A673 (cell line): Measurements from ENCODE around the gene NEDD9.

ENCODE experiments used
- EZH2 ChIP-seq: fragments of 200-600 bp; sonication (generic); IDR thresholded peaks from 2 replicates; pipeline ENCODE4 v1.6.1; 2017; ENCODE audit warnings: borderline replicate concordance, low read depth, mild to moderate bottlenecking, mixed read lengths, antibody characterized with exemption, low read length; ENCODE audit not compliant: poor library complexity, severe bottlenecking
- TF ChIP-seq, protein P1 (sequence below): fragments of 300-800, 200-600 bp; sonication (generic); conservative IDR thresholded peaks from 2 replicates; pipeline ENCODE4 v1.5.1; 2017; ENCODE audit warnings: low read depth, mild to moderate bottlenecking, antibody characterized with exemption, low read length, moderate library complexity, mixed read lengths

DNA sequence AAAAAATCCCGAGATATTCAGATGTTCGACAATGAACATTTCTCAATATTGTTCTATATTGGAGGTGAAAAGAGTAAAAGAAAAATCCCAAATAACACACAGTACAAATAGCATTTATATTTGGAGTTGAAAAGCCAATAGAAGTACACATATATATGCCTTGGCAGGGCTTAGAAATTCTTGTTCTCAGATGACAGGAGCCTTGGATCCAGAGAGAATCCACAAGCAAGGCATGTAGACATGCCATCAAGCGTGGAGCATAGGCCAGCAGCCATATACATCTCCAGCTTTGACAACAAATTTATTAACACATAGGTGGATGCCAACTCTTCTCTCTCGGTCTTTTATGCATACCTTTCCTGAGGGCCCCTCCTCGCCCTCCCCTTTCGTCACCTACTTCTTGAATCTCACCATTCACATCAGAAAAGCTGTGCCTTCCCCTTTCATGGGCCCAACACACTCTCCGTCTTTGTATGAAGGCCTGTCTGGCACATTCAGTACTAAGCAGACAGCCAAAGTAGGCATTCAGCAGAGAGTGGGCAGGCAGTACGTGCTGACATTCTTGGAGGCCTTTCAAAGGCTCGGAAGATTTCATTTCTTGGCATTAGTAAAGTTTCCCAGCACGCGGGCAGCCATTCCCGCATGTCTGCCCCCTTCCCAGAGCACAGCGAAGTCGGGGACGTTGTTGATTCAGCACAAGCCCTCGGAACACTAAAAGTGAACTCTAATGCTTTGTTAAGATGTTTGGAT is 18.2 kb downstream of the NEDD9 start:
- TF ChIP-seq EZH2, result no peak
- TF ChIP-seq, protein P1, sequence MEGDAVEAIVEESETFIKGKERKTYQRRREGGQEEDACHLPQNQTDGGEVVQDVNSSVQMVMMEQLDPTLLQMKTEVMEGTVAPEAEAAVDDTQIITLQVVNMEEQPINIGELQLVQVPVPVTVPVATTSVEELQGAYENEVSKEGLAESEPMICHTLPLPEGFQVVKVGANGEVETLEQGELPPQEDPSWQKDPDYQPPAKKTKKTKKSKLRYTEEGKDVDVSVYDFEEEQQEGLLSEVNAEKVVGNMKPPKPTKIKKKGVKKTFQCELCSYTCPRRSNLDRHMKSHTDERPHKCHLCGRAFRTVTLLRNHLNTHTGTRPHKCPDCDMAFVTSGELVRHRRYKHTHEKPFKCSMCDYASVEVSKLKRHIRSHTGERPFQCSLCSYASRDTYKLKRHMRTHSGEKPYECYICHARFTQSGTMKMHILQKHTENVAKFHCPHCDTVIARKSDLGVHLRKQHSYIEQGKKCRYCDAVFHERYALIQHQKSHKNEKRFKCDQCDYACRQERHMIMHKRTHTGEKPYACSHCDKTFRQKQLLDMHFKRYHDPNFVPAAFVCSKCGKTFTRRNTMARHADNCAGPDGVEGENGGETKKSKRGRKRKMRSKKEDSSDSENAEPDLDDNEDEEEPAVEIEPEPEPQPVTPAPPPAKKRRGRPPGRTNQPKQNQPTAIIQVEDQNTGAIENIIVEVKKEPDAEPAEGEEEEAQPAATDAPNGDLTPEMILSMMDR, result no peak
